H1 (cell line): ENCODE results near the gene MARCHF10. TPM values are rescaled to one million over a fixed set of nuclear protein-coding genes. Genes with fewer than 3 reads are reported as not detected.

ENCODE experiments used
- CEBPB ChIP-seq: IDR thresholded peaks from 2 replicates; pipeline ENCODE4 v1.6.1; 2012; ENCODE audit warnings: low read depth, low read length
- CHD7 ChIP-seq: fragments of 300-600 bp; sonication (generic); IDR thresholded peaks from 2 replicates; pipeline ENCODE4 v1.7.1; 2012; ENCODE audit warnings: low read length, moderate library complexity, mild to moderate bottlenecking, inconsistent platforms; ENCODE audit not compliant: insufficient replicate concordance
- EP300 ChIP-seq, 2 experiments: IDR thresholded peaks; 1 replicate in 1 of 2; 2 replicates in 1 of 2; pipeline ENCODE4 v1.6.1; 2011 to 2012; ENCODE audit warnings: low read depth in 2 of 2, low read length in 2 of 2, mild to moderate bottlenecking in 2 of 2, borderline replicate concordance in 1 of 2, inconsistent platforms in 1 of 2, moderate library complexity in 1 of 2
- JUN ChIP-seq: IDR thresholded peaks from 2 replicates; pipeline ENCODE4 v1.6.1; 2011; ENCODE audit warnings: low read depth, mild to moderate bottlenecking, improper control_type of control experiment, low read length
- POU5F1 ChIP-seq: IDR thresholded peaks from 2 replicates; pipeline ENCODE4 v1.6.1; 2011; ENCODE audit warnings: low read depth, mild to moderate bottlenecking, low read length, moderate library complexity
- RAD21 ChIP-seq, 2 experiments: IDR thresholded peaks in 1 of 2; conservative IDR thresholded peaks in 1 of 2; 2 replicates each; pipeline ENCODE4 v1.6.1; 2011; ENCODE audit warnings: low read depth in 2 of 2, low read length in 2 of 2, improper control_type of control experiment in 1 of 2, inconsistent platforms in 1 of 2, mild to moderate bottlenecking in 1 of 2, moderate library complexity in 1 of 2
- SP1 ChIP-seq: IDR thresholded peaks from 2 replicates; pipeline ENCODE4 v1.6.1; 2011; ENCODE audit warnings: low read depth, low read length
- ZNF274 ChIP-seq: IDR thresholded peaks from 2 replicates; pipeline ENCODE4 v1.7.0; 2012; ENCODE audit warnings: low read length, borderline replicate concordance; ENCODE audit errors: extremely low read depth
- polyA plus RNA-seq, 7 experiments: library from polyadenylated mRNA; depleted of rRNA in 3 of 7; stranded (reverse) in 5 of 7; unstranded in 2 of 7; fragments of >200 nt in 5 of 7; fragments of 200-250 nt in 2 of 7; gene quantifications; 1 replicate in 5 of 7; 2 replicates in 1 of 7; 4 replicates in 1 of 7; pipeline versions ENCODE4 v1.2.1 to v1.2.3, GENCODE V29; 2011 to 2013; ENCODE audit warnings: missing spikeins in 2 of 7, mixed read lengths in 2 of 7
- total RNA-seq: library from RNA; stranded (reverse); fragmentation: NEBNext Ultra II Directional; extraction: Animal tissue kit (Norgen Biotek cat#: 25700); gene quantifications from 2 replicates; pipeline ENCODE4 v1.2.1, GENCODE V29; 2021
- TF ChIP-seq, protein P1 (sequence below): IDR thresholded peaks from 2 replicates; pipeline ENCODE4 v1.6.1; 2012; ENCODE audit warnings: inconsistent platforms

Gene MARCHF10
- total and polyA plus RNA-seq, 2 of the 8 experiments (the other 6 are each of a cell fraction or from before 2014, with no cell fraction given): 0.48 to 0.73 TPM

DNA sequence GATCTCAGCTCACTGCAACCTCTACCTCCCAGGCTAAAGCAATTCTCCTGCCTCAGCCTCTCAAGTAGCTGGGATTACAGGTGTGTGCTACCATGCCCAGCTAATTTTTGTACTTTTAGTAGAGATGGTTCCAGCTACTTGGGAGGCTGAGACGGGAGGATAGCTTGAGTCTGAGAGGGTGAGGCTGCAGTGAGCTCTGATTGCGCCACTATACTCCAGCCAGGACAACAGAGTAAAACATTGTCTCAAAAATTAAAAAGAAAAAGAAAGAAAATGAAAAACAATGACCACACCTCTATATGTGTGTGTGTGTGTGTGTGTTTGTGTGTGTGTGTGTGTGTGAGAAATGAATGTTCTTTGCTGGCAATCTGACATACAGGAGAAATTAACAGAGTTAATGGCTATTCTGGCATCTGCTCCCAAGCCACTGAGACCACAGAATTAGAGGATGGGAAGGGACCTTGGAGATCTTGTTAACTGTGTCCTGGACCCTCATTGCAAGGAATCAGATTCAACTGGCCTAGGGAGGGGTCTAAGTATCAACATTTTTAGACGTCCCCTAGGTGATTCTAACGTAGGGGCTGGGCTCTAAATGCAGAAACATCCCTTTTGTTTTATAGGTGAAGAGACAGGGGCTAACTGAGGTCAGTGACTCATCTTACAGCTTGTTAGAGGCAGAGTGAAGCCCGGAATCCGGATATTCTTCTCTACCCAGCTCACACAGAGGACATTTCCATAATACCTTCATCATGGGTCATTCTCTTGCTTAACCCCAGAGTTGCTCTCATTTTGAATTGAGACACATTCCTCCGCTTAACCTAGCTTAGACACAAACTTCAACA lies 16.4 kb upstream of the MARCHF10 start (continued):
- peak; percentile 67; the same call in 1 of the 2 replicates for TF ChIP-seq JUN
- peak in 1 of 2 experiments; percentile 11; a peak in 1 of 4 replicates for TF ChIP-seq RAD21 (IDR thresholded peaks at IDR 0.05 in 1 of 2, conservative IDR thresholded peaks at IDR 0.05 in 1 of 2; ENCODE audit: low read depth in 2 of 2, low read length in 2 of 2)
- TF ChIP-seq POU5F1: no peak
- no peak for TF ChIP-seq CHD7
- peak; percentile 36; the same call in 1 of the 2 replicates for TF ChIP-seq CEBPB
- peak; percentile 67; the same call in 1 of the 2 replicates for TF ChIP-seq SP1
- TF ChIP-seq, protein P1, sequence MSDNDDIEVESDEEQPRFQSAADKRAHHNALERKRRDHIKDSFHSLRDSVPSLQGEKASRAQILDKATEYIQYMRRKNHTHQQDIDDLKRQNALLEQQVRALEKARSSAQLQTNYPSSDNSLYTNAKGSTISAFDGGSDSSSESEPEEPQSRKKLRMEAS: no peak
- TF ChIP-seq ZNF274: no peak
- TF ChIP-seq EP300 (IDR thresholded peaks at IDR 0.05; ENCODE audit: borderline replicate concordance in 1 of 2, low read depth in 2 of 2, low read length in 2 of 2): no peak
